GM12874 (cell line): ENCODE measurements around the gene C11orf58.

ENCODE experiments used
- CTCF ChIP-seq: IDR thresholded peaks from 2 replicates; pipeline ENCODE4 v1.5.1; 2011; ENCODE audit warnings: low read depth, mild to moderate bottlenecking, control low read depth, low read length, moderate library complexity; ENCODE audit not compliant: insufficient read depth

C11orf58 gene

GRCh38 chr11:16738947-16739815 lies 734 bp downstream of the C11orf58 start:
- TF ChIP-seq CTCF = no peak

- no peak for TF ChIP-seq CTCF
Observed at GRCh38 chr11:16741473-16741872, 3.0 kb downstream of the C11orf58 start.

- no peak for TF ChIP-seq CTCF
Observed at GRCh38 chr11:16743478-16743877, 5.0 kb downstream of the C11orf58 start.

- TF ChIP-seq CTCF = no peak
Observed at GRCh38 chr11:16744128-16744725, 5.8 kb downstream of the C11orf58 start.

- no peak for TF ChIP-seq CTCF
Observed at GRCh38 chr11:16745950-16746605, 7.6 kb downstream of the C11orf58 start.

- no peak for TF ChIP-seq CTCF
Observed at GRCh38 chr11:16749092-16749491, 10.6 kb downstream of the C11orf58 start.

- TF ChIP-seq CTCF = no peak
Observed at GRCh38 chr11:16749666-16750065, 11.2 kb downstream of the C11orf58 start.
